NCI-H2171 (cell line): ENCODE data around the gene LMX1B.
A peak's percentile ranks its signal among the peaks of the same experiment; 100 is the strongest.
"Not testable (repeated sequence)": the region's sequence is repeated elsewhere in the genome, so short reads cannot be mapped to it uniquely, and the experiment has no call there.

Experiments
- DNase-seq: peaks from one replicate; lab custom pipeline; 2025; lab: John Stamatoyannopoulos, UW

Gene LMX1B

DNA sequence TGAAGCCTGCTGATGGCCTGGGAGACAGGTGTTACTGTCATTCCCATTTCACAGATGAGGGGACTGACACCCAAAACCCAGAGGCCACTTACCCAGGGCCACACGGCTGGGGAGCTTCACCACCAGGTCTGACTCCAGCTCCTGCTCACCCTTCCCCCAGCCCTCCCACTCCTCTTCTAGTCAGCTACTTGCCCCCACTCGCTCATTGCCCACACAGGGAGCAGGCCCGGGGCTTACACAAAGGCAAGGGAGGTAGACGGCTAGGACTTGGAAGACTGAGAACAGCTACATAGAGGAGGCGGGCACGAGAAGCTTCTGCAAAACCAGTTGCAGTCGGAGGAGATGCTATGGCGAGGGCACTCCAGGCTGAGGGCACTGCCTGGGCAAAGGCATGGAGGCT, 21.3 kb downstream of the LMX1B start:
- no peak for DNase-seq

DNA sequence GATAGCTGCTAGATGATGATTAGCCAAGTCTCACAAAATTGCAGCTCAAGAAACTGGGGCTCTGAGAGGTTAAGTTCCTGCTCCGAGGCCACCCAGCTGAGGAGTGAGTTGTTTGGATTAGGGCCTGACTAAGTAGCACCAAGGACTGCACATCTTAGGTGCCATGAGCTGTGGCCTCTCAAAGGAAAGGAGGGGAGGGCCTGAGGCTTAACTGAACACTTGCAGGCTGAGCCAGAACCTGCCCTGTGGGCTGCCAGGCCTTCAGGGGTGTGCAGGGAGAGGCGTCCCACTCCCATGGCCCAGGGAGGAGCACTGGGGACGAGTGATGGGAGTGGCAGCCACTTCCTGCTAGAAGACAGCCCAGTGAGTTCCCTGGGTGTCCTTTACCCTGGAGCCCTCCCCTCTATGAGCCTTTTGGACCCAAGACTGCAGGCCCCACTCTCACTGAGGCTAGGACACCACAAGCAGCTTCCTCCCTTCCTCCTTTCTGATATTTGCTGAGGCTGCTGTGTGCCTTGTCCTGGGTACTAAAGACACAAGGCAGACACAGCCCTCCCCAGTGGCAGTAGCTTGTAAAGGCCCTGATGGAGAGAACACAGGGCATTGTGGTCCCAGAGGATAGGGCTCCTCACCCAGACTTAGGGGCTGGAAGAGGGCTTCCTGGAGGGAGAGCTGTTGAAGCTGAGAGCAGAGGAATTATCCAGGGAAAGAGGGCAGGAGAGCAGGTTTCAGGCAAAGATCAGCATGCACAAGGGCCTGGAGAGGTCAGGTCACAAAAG, 22.1 kb downstream of the LMX1B start:
- no peak for DNase-seq

DNA sequence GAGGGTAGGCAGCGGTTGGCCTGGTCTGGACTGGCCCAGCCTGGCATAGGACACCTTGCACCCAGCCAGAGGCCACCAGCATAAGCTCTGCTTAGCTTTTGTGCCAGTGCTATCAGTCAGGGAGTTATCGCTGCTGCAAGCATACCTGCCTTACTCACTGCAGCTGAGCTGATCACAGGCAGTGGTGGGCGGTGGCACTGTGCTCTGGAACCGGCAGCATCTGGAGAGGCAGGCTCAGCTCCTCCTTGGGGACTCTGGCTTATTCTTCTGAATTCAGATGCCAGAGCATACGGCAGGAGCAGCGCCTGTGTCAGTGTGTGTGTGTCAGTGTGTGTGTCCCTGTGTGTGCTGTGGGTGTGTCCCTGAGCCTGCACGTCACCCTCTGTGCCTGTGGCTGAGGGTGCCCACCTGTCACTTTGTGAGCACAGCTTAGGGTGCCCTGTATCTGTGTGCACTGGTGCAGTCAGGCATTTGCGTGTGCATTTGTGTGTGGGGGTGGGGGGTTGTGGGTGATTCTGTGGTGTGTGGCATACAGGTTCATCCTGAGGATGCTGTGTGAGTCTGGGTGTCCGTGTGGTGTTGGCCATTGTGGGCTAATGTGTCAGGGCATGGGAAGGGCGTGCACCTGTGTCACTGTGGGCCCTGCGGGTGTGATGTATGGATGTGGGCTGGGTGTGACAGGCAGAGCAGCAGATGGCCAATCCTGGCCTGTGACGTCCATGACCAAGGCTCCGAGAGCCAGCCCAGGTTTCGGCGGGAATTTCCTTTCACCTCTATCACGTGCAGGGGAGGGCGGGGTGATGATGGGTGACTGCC, 23.5 kb downstream of the LMX1B start:
- peak; percentile 87 for DNase-seq

DNA sequence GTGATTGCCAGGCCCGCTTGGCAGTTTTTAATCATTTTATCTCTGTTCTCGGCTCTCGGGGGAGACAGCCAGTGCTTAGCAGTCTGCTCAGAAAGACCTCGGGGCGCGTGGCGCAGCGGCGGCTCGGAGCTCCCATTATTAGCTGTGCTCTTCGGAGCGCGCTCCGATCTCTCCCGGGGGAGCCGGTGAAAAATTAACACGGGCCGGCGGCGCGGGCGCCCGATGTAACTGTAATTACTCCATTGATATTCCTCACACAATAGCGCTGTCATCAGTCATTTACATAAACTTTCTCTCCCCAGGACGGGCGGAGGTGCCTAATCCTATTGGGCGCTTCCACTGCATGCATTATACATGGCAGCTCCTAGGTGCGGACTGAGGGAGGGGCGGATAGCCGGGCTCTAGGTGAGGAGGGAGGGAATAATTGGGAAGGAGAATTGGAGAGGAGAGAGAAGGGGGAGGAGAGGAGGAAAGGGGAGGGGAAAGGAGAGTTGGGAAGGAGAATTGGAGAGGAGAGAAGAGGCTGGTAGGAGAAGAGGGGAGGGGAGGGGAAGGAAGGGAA, 24.9 kb downstream of the LMX1B start:
- DNase-seq = peak; percentile 61

DNA sequence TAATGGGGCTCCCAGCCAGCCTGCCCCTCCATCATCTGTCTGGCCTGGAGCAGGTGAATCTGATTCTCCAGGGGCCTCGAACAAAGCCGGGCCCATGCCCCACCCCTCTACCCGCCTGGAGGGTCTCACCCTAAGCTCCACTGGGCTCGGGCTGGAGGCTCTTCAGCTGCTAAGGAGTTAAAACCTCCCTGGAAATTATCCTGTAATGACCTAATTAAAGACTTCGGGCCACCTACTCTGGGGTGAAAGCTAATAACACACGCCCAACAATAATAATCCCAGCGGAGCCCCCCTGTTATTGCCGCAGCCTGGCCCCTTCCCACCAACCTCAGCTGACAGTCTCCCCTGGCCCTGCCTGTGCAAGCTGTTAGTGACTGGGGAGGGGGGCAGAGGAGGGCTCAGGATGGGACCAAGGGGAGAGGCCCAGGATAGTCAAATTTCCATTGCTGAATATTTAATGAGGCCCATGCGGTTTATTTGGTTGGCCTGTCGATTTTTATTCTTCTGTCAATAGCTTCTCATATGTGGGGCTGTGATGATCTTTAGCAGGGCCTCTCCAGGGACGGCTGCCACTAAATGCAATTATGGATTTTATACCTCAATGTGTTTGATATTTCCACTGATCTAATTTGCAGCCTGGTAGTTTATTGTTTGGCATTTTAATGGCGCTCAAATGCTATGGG, 25.7 kb downstream of the LMX1B start:
- no peak for DNase-seq

DNA sequence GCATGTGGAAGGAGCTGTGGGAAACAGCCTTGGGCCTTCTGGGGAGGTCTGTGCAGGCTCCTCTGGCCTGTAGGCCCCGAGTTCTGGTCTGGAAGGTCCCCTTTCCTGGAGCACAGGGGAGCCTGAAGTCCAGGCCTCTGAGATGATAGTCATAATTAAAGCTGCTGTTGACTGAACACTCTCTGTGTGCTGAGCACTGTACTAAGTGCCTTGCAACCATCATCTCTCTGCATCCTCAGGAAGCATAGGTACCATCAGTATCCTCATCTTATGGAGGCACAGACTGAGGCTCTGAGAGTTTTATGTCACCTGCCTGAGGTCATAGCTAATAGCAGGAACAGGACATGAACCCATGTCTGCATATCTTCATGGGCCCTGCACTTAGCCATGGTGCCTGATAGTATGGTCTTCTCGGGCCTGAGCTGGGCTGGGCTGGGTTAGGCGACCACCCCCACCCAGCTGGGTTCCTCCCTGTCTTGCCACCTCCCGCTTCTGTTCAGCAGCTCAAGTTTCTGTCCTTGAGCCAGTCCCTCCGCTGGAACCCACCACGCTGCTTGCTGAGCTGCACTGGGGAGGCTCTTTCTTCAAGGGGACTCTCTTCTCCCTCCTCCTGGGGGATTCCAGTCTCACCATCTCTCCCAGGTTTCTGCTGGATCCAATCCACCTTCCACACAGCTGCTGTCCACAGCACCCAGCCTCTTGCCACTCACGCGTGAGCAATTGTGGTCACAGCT, 27.6 kb downstream of the LMX1B start:
- DNase-seq = no peak

DNA sequence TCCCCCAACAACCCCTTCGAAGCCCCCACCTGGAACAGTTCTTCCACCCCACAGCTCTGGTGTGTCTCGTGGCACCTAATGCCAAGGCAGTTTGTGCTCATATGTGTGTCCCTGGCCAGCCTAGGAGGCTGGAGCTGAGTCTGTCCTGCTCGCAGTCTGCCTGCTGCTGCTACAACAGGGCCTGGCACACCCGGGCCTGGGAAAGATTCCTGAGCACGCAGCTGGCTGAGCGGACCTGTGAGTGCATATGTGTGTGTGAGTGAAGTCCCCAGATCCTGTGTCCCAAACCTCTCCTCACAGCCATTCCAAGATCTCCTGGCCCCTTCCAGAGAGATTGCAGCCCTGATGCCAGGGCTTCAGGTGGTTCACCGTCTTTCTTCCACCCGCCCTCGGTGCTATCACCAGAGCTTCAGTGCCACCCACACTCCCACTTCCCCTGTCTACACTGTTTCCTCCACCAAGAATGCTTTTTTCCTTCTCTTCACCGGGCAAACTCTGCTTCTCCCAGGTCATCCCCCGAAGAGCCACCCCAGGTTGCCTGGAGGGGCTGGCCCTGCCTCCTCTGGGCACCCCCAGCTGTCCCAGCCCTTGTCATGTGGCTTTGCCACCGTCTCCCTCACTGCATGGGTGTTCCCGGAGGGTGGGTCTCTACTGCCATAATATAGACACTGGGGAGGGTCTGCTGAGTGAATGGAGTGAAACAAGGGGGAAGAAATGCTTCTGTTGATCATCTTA, 28.4 kb downstream of the LMX1B start:
- DNase-seq = no peak

DNA sequence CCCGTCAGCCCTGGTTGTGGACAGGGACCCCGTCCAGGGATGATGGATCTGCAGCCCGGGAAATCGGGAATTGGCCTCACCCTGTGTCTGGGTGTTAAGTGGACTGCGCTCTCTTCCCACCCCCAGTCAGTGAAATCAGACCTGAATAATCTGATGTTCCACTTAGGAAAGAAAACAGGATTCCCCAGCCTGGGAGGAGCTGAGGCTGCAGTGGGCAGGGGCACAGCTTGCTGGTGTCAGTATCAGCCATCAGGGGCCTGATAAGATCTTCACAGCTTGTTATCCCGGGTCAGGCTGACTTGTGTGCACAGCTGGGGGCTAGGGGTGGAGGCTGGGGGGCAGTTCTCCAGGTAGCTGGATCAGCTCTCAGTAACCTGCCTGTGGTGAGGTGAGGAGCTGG, 29.1 kb downstream of the LMX1B start:
- DNase-seq = peak; percentile 53

DNA sequence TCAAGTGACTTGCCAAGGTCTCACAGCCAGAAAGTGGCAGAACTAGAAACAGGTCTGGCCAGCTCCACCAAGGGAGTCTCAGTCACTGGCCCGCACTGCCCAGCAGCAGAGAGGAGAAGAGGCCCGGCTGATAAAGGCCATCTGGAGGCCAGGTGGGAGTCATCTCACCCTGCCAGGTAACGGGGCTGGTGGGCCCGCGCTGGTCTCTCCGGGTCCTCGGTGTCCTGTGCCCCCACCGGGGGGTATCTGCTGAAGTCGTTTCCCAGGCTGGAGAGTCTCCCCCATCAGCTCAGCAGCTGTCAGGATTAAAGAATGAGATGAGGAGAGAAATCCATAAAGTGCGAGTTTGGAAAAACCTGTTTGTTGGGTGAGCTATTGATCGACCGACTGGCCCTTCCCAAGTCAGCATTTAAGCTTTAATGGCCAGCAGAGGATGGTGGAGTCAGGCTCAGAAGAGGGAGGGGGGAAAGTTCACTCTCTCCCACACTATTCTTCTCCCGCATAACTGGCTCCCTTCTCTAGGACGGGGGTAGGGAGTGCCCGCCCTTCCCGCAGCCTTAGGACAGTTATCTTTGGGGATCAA, 30.3 kb downstream of the LMX1B start:
- DNase-seq = no peak

DNA sequence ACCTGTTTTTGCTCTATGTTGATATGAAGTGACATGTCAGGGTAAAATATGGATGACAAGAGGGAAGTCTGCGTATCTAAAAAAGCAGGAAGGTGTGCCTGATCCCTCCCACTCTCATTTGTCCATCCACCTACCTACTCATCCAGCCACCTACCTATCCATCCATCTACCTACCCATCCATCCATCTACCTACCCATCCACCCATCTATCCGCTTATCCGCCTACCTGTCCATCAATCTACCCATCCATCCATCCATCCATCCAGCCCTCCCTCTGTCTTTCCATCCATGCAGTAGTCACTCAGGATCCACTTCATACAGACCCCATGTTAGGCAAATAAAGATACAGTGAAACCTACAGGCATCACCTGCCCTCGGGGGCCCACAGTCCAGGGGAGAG, 32.4 kb downstream of the LMX1B start:
- no peak for DNase-seq

DNA sequence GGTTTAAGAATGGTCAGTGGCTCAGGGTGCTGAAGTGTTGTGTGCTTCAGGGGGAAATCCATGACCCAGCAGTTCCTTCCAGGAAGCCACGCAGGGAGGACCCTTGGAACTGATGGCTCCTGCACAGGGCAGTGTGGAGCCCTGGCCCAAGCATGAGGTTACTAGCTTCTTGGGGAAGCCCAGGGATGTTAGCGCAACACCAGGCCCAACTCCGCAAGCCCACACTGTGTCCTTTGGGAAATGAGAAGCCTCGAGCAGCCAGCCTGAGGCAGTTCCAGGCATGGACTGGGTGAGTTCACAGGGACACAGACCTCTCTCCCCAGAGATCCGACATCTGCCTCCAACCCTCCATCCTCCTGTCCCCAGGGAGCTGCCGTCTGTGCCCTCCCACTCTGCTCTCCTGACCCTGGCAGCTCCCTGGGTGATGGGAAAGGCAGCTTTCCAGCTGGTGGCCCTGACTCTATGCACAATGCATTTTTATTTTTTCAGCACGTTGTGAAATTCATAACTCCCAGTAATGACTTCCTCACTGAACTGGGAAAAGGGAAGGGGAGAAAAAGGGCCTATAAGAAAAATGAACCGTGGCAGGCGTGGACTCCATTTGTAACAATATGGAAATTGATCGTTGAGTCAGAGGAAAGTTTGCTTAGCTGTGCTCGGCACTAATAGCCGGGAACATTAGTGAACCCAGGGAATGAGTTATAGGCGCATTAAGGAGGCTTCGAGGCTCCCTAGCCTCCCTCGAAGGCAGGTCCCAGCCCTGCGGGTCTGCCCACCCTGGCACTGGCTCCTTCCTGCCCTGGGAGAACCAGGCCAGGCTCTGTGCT, 34.1 kb downstream of the LMX1B start:
- peak; percentile 41 for DNase-seq

DNA sequence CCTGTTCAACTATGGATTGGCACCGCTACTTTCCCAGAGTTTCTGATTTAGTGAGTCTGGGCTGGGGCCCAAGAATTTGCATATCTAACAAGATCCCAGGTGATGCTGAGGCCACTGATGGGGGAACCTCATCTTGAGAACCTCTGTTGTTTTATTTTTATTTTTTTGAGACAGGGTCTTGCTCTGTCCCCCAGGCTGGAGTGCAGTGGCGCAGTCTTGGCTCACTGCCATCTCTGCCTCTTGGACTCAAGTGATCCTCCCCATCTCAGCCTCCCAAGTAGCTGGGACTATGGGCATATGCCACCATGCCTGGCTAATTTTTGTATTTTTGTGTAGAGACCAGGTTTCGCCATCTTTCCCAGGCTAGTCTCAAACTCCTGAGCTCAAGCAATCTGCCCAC, 35.7 kb downstream of the LMX1B start:
- DNase-seq = no peak

DNA sequence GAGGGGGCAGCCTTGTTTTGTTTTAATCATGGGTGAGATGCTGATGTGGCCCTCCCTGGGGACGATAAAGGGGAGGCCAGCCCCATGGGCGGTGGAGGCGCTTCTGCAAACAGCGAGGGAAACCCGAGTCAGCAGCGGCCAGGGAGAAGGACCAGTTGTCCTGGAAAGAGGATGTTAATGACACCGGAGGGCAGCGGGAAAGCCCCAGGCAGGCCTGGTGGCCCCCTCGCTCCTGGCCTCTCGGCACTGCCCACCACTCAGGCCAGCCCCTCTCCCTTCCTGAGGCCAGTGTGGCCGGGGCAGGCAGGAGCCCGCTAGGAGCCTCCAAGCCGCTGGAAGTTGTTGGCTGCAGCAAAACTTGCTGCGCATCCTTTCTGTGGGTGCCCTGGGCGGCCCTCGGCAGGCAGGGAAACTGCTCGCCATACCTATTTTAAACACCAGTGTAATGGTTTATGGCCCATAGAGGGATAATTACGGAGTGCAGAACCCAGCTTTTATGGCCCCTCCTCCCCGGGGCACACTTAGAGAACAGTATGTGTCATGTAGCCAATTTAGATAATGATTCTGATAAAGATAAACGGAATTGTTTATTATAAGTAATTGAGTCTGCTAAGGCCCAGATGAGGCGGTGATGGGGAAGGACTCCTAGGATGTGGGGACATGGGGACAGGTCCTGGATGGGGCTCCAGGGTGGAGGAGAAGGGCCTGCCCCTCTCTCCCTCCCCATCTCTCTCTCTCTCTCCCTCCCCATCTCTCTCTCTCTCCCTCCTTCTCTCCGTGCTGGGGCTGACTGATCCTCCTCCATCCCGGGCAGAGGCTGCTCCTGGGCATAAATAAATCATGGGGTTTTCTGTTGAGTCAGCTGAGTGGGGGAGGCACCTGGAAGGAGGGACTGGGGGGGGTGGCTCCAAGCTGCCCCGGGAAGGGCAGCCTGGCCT, 36.9 kb downstream of the LMX1B start:
- DNase-seq = no peak

DNA sequence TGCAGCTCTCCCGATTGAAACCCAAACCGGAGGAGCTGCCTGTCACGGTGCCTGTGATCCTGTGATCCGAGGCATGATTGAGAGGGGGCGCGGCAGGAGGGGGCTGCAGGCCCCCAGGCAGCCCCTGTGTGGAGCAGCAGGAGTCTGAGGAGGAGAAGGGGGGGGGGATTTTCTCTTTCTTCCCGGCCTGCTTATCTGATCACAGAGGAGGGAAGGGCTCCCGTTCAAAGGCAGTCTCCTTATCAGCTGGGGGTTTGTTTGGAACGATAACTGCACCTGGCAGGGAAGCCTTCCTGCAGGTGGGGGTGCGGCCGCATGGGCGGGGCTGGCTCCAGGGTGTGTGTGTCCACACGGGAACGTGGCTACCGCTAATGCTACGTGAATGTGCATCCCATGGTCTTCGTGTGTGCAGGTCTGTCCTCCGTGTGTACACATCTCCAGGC, 38.4 kb downstream of the LMX1B start:
- DNase-seq = no peak

DNA sequence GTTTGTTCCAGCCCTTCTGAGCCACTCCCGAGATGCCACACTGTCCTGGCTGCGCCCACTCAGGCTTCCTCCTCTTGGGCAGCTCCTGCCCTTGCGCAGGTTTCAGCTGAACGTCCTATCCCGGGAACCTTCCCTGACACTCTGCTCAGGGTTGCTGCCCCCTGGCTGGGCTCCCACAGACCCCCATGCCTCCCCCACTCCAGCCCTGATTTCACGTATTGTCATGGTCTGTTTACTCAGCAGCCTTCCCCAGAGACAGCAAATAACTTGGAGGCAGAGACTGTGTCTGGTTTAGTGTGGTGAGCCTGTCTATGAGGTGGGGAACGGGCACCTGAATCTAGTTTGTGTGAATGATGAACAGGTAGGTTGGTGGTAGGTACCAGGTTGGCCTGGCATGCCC, 40.4 kb downstream of the LMX1B start:
- DNase-seq = no peak

DNA sequence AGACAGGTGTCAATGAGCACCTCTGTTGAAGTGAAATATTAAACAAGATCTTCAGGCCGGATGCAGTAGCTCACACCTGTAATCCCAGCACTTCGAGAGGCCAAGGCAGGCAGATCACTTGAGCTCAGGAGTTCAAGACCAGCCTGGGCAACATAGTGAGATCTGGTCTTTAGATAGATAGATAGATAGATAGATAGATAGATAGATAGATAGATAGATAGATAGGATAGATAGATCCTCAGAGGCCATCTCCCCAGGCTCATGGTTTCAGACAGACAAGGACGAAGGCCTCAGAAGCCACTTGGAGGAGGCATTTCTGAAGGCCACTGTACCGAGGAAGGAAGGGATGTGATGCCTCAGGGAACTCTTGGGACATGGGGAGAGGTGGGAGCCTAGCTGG, 42.5 kb downstream of the LMX1B start:
- not testable (repeated sequence) for DNase-seq

DNA sequence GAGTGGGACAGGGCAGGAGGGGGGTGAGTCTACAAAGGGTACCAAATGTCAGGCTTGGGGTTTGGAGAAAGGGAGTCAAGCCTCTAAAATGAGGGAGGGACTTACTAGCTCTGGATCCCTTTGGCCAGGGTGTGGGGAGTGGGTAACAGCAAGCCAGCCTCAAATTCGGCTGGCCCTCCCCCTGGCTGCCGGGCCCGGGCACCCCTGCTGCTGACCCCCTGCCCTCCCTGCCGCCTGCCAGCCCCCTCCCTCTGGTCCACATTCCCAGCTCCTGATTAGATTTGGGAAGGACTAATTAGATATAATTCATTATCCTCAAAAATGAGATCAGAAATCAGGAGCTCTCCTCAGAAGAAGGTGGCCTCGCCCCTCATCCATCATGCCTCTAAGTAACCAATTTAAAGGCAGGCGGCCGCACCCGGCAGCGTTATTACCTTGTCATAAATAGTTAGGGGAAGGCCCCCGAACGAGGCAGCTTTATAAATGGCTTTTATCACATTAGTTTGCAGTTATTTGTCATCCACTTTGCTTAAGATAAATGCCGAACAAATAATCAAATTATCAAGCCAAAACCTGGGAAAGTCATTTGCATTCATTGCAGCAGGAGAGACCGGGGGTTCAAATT, 44.6 kb downstream of the LMX1B start:
- no peak for DNase-seq

DNA sequence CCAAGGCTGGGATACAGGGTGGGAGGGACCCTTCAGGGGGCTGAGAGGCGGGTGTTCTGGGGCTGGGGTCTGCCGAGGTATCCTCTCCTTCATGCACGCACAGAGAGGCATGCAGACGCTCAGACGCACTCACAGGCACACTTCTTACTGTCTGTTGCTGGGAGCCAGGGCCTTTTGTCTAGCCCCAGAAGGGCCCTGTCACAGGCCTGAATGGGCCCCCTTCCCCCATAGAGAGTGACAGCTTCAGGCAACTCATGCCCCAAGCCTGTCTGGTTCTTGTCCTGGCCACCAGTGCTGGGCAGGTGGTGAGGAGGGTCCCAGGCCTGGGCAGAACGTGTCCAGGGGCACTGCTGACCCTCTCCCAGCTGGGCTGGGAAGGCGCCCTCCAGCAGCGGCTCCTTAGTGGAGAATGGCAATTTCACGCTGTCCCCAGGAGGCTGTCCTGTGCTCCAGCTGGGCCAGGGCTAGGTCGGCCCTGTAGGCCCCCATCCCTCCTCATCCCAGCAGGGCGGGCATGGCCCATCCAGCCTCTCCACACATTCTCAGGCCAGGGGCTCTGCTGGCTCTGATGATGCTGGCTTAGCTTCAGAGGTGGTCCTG, 45.3 kb downstream of the LMX1B start:
- no peak for DNase-seq
